IPS-20b (cell line): ENCODE data around the gene CNTN4.
"Not testable (repeated sequence)": the region's sequence is repeated elsewhere in the genome, so short reads cannot be mapped to it uniquely, and the experiment has no call there.

ENCODE experiments used
- H3K27ac ChIP-seq: one replicate; pipeline ENCODE4 v1.5.1; 2013; ENCODE audit warnings: low read length
- H3K27me3 ChIP-seq: 2 replicates; pipeline ENCODE4 v1.6.1; 2013; ENCODE audit warnings: mild to moderate bottlenecking, low read length, inconsistent platforms; ENCODE audit not compliant: insufficient read depth
- H3K36me3 ChIP-seq: 2 replicates; pipeline ENCODE4 v1.6.1; 2013; ENCODE audit warnings: low read depth, mild to moderate bottlenecking, inconsistent platforms, low read length, moderate library complexity; ENCODE audit not compliant: insufficient read depth
- H3K4me1 ChIP-seq: 2 replicates; pipeline ENCODE4 v1.6.1; 2013; ENCODE audit warnings: mild to moderate bottlenecking, control low read depth, inconsistent platforms, low read length, moderate library complexity; ENCODE audit not compliant: insufficient read depth
- H3K4me3 ChIP-seq: 2 replicates; pipeline ENCODE4 v1.5.1; 2013; ENCODE audit warnings: mild to moderate bottlenecking, low read length, inconsistent platforms
- H3K9ac ChIP-seq: 2 replicates; pipeline ENCODE4 v1.6.1; 2013; ENCODE audit warnings: low read depth, mild to moderate bottlenecking, inconsistent platforms, low read length, moderate library complexity
- H3K9me3 ChIP-seq: 2 replicates; pipeline ENCODE4 v1.6.1; 2013; ENCODE audit warnings: mild to moderate bottlenecking, low read depth, low read length, inconsistent platforms; ENCODE audit not compliant: insufficient read depth

CNTN4 gene

GRCh38 chr3:2898591-2899353, 800.1 kb downstream of the CNTN4 start:
- Histone ChIP-seq H3K27ac (no peak overlapping the region), H3K4me3 (no peak overlapping the region), H3K9ac (no peak overlapping the region), H3K4me1 (peaks cover 41% of the 10 kb centered on the region), H3K9me3 (no peaks in the 10 kb centered on the region), H3K36me3 (no peaks in the 10 kb centered on the region), H3K27me3 (no peaks in the 10 kb centered on the region)

DNA sequence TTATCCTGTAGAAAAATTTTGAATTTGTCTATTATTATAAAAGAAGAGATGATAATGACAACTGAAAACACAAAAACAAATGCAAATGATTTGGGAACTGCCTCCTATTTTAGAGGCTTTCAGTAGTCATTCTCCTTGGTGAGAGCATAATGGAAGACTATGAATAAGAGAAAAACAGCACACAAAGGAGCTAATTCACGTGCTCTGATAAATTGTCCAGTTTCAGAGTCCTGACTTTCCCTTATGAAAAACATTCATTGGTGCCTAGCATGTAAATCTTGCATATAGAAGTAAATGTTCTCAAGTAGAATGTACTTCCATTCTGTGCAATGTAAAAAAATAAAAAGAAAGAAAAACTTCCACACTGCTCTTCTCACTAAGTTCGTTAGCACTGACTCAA, 805.4 kb downstream of the CNTN4 start:
- Histone ChIP-seq H3K36me3 (no peaks in the 10 kb centered on the region), H3K27me3 (no peaks in the 10 kb centered on the region), H3K9ac (no peak overlapping the region), H3K9me3 (no peaks in the 10 kb centered on the region), H3K4me3 (no peak overlapping the region), H3K27ac (no peak overlapping the region), H3K4me1 (peaks cover 27% of the 10 kb centered on the region)

DNA sequence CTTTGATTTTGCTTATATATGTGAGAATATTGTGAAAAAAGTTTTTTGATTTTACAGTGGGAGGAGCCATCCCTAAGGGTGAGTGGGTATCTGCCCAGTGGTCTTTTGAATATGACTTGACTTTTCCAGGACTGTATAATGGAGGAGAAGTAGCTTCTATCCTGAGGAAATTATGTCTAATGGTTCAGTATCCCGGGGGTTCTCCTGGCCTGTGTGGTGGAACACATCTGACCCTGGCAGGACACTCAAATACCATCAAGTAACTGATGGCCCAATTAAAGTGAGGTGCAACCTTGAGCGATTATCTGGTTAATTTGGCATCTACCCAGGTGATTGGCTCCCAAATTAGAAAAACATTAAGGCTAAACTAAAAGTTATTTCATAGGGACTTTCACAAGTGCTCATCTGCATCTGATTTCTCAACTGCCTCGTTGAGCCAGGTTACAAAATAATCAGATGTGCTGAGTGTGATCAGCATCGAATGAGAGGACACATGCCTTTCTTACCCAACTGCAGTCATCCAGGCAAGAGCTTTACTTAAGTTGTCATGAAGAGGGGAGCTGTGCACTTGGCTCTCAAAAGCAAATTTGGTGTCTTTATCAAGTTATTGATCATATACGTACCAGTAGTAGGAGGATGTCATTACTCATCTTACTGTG, 810.2 kb downstream of the CNTN4 start:
- Histone ChIP-seq H3K27me3 (no peaks in the 10 kb centered on the region), H3K36me3 (no peaks in the 10 kb centered on the region), H3K4me1 (no peaks in the 10 kb centered on the region; the same call in 1 of the 2 replicates), H3K27ac (no peak overlapping the region), H3K4me3 (no peak overlapping the region), H3K9ac (no peak overlapping the region), H3K9me3 (no peaks in the 10 kb centered on the region)

DNA sequence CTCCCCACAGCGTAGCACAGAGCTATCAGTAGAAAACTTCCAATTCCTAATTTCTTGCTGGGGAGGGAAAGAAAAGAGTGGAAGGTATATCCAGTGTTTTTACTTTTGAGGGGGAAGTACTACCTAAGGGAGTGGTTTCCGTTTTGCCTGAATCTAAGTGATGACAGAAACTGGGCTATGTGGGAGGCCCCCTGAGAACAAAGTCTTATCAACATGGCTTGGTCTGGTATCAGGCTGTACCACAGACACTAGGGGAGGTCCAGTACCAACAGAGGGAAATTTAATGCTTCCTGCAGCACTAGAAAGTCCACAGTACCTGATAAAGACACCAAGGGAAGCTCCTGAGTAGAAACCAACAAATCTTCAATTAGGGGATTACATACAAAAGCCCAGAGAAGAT, 812.3 kb downstream of the CNTN4 start:
- no peaks in the 10 kb centered on the region for H3K36me3 ChIP-seq
- no peaks in the 10 kb centered on the region for H3K27me3 ChIP-seq
- H3K27ac ChIP-seq: no peak overlapping the region
- H3K4me1 ChIP-seq: no peaks in the 10 kb centered on the region
- no peak overlapping the region for H3K4me3 ChIP-seq
- H3K9ac ChIP-seq: no peak overlapping the region
- no peaks in the 10 kb centered on the region for H3K9me3 ChIP-seq

- H3K9me3 ChIP-seq: peaks cover 3% of the 10 kb centered on the region; the same call in 1 of the 2 replicates
- H3K36me3 ChIP-seq: no peaks in the 10 kb centered on the region
- no peak overlapping the region for H3K9ac ChIP-seq
- H3K27me3 ChIP-seq: no peaks in the 10 kb centered on the region
- no peak overlapping the region for H3K27ac ChIP-seq
- H3K4me1 ChIP-seq: no peaks in the 10 kb centered on the region
- H3K4me3 ChIP-seq: no peak overlapping the region
Measured at GRCh38 chr3:2915826-2916225, 817.2 kb downstream of the CNTN4 start.

DNA sequence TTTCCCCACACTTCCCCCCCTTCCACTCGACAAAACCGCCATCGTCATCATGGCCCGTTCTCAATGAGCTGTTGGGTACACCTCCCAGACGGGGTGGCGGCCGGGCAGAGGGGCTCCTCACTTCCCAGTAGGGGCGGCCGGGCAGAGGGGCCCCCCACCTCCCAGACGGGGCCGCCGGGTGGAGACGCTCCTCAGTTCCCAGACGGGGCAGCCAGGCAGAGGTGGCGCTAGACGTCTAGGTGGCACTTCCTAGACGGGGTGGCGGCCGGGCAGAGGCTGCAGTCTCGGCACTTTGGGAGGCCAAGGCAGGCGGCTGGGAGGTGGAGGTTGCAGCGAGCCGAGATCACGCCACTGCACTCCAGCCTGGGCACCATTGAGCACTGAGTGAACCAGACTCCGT, 818.0 kb downstream of the CNTN4 start:
- not testable (repeated sequence) for H3K9me3 ChIP-seq, H3K27ac ChIP-seq, H3K4me1 ChIP-seq, H3K36me3 ChIP-seq, H3K4me3 ChIP-seq, H3K27me3 ChIP-seq, H3K9ac ChIP-seq

GRCh38 chr3:2920103-2920502, 821.4 kb downstream of the CNTN4 start:
- Histone ChIP-seq H3K36me3 (no peaks in the 10 kb centered on the region), H3K27ac (no peak overlapping the region), H3K9ac (no peak overlapping the region), H3K4me1 (no peaks in the 10 kb centered on the region; the same call in 1 of the 2 replicates), H3K27me3 (no peaks in the 10 kb centered on the region), H3K9me3 (peaks cover 3% of the 10 kb centered on the region; the same call in 1 of the 2 replicates), H3K4me3 (no peak overlapping the region)

- Histone ChIP-seq H3K36me3 (no peaks in the 10 kb centered on the region), H3K27ac (no peak overlapping the region), H3K9ac (no peak overlapping the region), H3K4me1 (no peaks in the 10 kb centered on the region; the same call in 1 of the 2 replicates), H3K9me3 (peaks cover 3% of the 10 kb centered on the region; the same call in 1 of the 2 replicates), H3K27me3 (no peaks in the 10 kb centered on the region), H3K4me3 (no peak overlapping the region)
Measured at GRCh38 chr3:2921452-2921851, 822.8 kb downstream of the CNTN4 start.

GRCh38 chr3:2921903-2922302, 823.2 kb downstream of the CNTN4 start:
- Histone ChIP-seq H3K27ac (no peak overlapping the region), H3K27me3 (no peaks in the 10 kb centered on the region), H3K4me3 (no peak overlapping the region), H3K4me1 (no peaks in the 10 kb centered on the region; the same call in 1 of the 2 replicates), H3K9ac (no peak overlapping the region), H3K36me3 (no peaks in the 10 kb centered on the region), H3K9me3 (peaks cover 3% of the 10 kb centered on the region; the same call in 1 of the 2 replicates)

GRCh38 chr3:2923390-2923789, 824.7 kb downstream of the CNTN4 start:
- Histone ChIP-seq H3K4me3 (no peak overlapping the region), H3K36me3 (no peaks in the 10 kb centered on the region), H3K9ac (no peak overlapping the region), H3K27ac (no peak overlapping the region), H3K27me3 (no peaks in the 10 kb centered on the region), H3K4me1 (no peaks in the 10 kb centered on the region; the same call in 1 of the 2 replicates), H3K9me3 (no peaks in the 10 kb centered on the region)

DNA sequence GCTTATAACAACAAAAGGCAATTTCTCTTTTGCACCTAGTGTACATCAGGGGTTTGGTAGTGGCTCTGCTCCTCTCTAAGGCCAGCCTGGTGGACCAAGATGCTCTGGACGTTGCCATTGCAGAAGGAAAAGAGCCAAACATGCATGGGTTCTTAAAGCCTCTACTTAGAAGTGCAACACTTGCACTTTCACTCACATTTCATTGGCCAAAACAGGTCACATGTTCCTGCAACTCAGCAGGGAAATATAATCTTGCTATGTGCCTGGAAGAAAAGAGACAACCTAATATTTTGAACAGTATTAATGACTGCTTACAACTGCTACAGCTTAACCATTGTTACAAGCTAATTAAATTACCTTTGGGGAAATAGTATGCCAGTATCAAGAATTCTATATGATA, 828.6 kb downstream of the CNTN4 start:
- Histone ChIP-seq H3K9me3 (no peaks in the 10 kb centered on the region), H3K36me3 (no peaks in the 10 kb centered on the region), H3K4me1 (no peaks in the 10 kb centered on the region; the same call in 1 of the 2 replicates), H3K4me3 (no peak overlapping the region), H3K27ac (no peak overlapping the region), H3K9ac (no peak overlapping the region), H3K27me3 (no peaks in the 10 kb centered on the region)

- Histone ChIP-seq H3K9me3 (no peaks in the 10 kb centered on the region), H3K9ac (no peak overlapping the region), H3K4me3 (no peak overlapping the region), H3K27me3 (no peaks in the 10 kb centered on the region), H3K27ac (no peak overlapping the region), H3K4me1 (no peaks in the 10 kb centered on the region), H3K36me3 (no peaks in the 10 kb centered on the region)
Measured at GRCh38 chr3:2929574-2929973, 830.9 kb downstream of the CNTN4 start.
